Pericardium fibroblast (primary cell): ENCODE data around the gene OR4F6. TPM values are rescaled to one million over a fixed set of nuclear protein-coding genes. Genes with fewer than 3 reads are reported as not detected.

Source experiments
- total RNA-seq: library from RNA; depleted of rRNA; stranded (reverse); fragments of >200 nt; gene quantifications from 2 replicates; pipeline ENCODE4 v1.2.3, GENCODE V29; 2015

Gene OR4F6, protein sequence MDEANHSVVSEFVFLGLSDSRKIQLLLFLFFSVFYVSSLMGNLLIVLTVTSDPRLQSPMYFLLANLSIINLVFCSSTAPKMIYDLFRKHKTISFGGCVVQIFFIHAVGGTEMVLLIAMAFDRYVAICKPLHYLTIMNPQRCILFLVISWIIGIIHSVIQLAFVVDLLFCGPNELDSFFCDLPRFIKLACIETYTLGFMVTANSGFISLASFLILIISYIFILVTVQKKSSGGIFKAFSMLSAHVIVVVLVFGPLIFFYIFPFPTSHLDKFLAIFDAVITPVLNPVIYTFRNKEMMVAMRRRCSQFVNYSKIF
- total RNA-seq, result not detected in 2 replicates

DNA sequence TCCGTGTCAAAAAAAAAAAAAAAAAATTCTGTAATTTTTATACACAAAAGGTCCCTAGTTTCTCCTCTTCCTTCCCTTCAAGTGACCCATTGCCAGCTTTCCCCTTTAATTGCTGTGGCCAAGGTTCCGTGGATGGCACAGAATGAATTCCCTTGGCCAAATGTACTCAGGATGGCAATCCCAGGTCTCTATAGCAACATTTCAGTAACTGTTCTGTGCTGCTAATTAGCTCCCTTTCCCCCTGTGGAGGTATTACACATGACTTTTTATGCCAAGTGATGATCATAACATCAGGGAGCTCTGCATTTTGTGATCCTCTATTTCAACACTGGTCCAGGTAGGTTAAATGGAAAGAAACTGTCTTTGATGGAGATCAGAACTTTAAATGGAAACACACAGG, at the start of gene OR4F6:
OR4F6 (plus strand) TSS at position 301 of the 400 bp plus-strand sequence. CDS start 2,211 bp downstream, outside the sequence.

DNA sequence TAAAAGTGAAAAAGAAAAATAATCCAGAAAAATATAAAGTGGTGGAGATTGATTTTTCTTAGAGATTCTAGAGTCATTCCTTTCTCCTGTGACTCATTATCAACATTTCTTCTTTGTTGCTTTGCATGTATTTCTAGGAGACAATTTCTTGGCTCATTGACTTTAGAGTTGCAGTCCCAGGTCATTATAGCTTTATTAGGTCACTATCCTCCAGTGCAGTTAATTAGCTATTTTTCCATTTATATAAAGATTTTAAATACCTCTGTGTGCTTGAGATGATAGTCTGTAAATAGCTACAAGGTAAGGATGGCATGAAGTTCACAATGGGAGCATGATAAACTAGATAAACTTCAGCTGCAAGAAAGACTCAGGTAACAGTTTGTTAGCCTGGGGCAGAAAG, 8.6 kb downstream of the OR4F6 start, which contains the start of gene OR4F15:
OR4F15 (plus strand) TSS at position 301 of the 400 bp plus-strand sequence. CDS start 5,985 bp downstream, outside the sequence.

Other genes with a start within 250 kb of the OR4F6 start
- 22.0 and 35.5 TPM in 2 replicates for gene TM2D3, start 151.1 kb upstream of the OR4F6 start, total RNA-seq
- 5.1 and 7.1 TPM in 2 replicates for gene TARS3, start 79.0 kb upstream of the OR4F6 start, total RNA-seq
- not detected in 2 replicates for gene OR4F15, start 8.7 kb downstream of the OR4F6 start, total RNA-seq